ENCODE measurements around the gene TUBB3.

GRCh38 chr16:89883346-89884040 is 39.6 kb upstream of the TUBB3 start:
- TF ChIP-seq CTCF (IDR thresholded peaks at IDR 0.05; ENCODE audit: insufficient read depth, low read depth, low read length), result no peak
- TF ChIP-seq EZH2 (IDR thresholded peaks at IDR 0.05; ENCODE audit: insufficient read depth, low read length), result no peak
